Measurements from ENCODE around the gene PARP1.

The PARP1 gene

DNA sequence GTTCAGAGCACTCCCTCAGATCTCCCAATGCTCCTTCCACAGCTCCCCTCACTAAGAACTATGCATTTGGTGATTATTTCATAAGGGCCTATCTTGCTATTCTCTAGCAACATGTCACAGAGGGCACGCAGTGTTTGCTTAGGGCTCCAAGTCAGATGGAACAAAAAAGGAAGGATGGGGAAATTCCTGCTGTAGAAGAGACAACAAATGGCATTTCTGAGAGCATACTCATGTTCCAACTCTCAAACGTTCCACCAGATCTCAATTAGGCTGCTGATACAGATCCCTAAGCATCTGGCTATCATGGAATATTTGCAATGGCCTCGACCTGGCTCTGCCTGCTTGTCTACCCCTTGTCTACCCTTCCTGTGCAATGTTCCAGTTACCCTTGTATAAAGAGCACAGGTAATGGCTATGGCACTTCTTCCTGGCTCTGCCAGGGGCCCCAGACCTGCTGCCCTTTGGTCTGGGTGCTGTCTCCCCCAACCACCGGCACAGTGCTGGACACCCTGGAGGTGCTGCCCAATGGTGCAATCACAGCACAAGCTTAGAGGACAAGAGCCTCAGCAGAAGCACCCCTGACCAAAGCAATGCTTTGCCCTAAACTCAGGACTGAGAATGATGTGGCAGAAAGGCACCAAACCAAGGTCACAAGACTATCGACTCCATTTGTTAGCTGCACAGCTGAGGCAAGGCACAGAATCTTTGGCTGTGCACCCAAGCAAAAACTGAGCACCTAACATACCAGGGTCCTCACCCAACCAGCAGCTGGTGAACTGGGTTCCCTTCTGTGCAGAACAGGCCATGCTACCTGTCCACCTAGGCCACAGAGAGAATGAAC is 3.6 kb downstream of the PARP1 start:
- no peak for DNase-seq

DNA sequence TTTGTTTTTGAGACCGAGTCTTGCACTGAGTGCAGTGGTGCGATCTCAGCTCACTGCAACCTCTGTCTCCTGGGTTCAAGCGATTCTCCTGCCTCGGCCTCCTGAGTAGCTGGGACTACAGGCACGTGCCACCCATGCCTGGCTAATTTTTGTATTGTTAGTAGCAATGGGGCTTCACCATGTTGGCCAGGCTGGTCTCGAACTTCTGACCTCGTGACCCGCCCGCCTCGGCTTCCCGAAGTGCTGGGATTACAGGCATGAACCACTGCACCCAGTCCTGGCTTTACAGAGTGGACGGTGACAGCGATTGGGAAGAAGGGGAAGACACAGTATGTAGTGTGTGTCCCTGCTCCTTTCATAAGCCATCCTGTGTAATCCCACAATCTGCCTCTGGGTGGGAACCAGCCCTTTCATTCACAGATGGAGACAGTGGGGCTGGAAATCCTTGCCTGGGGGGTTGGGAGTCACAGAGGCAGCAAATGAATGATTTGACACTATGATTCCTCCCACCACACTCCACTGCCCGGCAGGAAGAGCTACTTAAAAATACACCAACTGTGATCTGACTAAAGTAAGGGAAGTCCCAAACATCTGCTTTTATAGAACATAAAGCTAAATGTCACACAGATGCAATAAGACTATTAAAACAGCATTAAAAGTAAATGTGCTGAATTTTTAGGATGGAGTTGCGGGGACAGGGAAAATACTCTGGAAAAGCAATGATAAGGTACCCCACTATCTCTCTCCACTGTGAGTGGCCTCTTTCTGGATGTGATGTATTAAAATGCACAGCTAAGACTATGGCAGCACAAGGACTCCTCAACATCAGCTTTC is 4.5 kb downstream of the PARP1 start:
- no peak for DNase-seq

DNA sequence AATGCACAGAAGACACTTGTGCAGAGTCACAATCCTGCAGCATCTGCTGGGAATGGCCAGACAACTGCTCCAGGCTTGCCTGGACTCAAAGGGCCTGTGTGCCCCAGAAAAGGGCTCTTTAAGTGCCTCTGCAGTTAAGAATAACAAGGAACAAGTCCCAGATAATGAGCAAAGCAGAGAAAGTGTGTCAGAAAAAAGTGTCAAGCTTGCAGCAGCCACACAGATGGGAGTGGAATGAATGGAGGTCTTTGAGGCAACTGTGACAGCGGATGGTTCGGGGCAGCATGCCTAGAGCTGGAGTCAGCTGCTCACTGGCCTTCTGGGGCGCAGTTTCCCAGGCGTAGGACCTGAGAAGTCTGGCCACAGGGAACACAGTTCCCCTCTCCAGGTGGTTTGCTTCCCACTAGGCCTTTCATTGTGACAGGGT is 5.1 kb downstream of the PARP1 start:
- DNase-seq, result no peak

DNA sequence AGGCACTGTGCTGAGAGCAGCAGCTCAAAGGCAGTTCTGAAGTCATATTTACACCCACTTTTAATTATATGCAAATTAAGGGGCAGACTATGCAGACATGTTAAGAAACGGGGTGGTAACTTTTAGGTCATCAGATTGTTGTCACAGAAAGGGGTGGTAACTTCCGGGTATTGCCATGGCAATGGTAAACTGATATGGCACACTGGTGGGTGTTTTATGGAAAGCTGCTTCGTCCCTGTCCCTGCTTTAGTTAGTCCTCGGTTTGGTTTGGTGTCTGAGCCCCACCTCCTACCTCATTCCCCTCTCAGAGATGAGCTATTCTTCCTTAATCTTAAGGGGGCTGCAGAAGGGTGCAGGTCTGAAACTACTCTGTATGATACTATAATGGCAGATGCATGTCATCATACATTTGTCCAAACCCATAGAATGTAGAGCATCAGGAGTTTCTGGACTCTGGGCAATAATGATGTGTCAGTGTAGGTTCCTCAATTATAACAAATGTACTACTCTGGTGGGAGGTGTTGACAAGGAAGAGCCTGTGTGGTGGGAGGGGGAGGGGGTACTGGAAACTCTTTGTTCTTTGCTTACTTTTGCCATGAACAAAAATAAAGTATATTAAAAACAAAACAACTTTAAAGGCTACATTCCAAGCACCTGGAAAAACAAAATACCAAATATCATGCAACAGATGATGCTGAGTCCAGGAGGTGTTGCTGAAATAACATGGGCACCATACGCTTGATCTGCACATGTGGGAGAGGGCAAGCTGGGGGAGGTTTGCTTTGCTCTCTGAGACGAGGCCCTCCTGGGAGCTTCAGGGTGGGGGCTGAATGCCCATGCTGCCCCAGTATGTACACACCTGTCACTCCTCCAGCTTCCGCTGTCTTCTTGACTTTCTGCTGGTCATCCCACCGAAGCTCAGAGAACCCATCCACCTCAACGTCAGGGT is 6.3 kb downstream of the PARP1 start:
- no peak for DNase-seq

DNA sequence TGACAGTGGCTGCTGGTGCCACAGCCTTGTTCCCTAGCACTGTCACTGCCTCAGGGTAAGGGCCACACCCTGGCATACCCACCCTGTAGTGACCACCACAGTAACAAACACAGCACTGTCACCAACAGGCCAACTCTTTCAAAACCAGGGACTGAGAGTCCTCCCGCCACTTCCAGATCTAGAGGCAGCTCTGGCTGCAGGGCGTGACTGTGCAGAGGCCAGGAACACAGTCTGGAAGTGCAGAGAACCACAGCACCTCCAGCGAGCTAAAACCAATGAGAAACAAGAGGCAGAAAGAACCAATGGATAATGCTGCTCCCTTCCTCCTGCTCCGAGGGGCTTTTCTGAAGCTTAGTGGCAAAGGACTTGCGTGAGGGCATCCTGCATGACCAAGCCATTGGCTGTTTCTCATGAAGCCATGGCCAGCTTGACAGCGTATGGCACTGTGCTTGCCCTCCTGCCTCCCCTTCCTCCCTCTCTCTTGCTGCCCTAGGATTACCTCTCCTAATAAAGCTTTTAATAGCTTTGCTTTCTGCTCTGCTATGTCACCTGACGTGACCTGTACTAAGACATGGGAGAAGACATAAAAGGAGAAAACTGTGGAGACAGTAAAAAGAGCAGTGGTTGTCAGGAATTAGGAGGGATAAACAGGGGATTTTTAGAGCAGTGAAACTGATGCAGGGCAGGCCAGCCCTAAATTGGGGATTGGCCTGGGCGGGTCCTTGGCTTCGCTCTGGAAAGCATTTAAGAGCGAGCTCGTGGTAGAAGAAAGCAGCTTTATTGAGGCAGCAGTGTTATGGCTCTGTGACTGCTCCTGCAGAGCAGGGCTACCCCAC is 7.2 kb downstream of the PARP1 start:
- no peak for DNase-seq

DNA sequence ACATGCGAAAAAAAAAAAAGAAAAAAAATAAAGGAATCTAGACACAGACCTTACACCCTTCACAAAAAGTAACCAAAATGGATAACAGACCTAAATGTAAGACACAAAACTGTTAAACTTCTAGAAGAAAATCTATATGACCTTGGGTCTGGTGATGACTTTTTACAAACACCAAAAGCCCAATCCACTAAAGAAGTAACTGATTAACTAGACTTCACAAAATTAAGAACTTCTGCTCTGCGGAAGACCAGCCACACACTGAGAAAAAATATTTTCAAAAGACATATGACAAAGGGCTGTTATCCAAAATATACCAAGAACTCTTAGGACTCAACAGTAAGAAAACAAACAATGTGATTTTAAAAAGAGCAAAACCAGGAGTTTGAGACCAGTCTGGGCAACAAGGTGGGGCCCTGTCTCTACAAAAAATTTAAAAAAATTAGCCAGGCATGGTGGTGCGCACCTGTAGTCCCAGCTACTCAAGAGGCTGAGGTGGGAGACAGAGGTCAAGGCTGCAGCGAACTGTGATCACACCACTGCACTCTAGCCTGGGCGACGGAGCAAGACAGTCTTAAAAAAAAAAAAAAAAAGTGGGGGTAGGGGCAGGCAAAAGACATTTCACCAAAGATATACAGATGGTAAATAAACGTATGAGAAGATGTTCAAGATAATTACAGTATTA is 9.8 kb downstream of the PARP1 start:
- DNase-seq, result no peak

DNA sequence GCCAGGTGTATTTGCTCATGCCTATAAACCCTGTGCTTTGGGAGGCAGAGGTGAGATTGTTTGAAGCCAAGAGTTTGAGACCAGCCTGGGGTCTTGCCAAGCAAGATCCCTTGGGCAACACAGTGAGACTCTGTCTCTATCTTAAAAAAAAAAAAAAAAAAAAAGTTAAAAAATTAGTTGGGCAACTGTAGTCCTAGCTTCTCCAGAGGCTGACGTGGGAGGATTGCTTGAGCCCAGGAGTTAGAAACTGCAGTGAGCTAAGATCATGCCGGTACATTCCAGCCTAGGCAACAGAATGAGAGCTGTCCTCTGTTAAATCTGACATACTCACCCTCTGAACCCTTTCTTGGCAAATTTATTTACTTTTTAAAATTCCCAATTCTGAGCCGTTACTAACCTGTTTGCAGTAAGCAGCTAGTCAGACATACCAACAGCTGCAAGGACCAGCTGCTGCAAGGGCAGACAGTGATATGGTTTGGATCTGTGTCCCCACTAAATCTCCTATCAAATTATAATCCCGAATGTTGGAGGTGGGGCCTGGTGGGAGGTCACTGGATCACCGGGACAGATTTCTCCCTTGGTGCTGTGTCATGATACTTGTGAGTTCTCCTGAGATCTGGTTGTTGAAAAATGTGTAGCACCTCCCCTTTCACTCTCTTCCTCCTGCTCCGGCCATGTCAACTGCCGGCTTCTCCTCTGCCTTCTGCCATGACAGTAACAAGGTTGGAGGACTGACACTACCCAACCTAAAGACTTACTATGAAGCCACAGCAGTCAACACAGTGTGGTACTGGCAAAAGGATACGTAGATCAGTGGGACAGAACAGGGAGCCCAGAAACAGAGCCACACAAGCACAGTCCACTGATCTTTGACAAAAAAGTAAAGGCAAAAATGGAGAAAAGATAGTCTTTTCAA is 10.6 kb downstream of the PARP1 start:
- DNase-seq, result no peak

DNA sequence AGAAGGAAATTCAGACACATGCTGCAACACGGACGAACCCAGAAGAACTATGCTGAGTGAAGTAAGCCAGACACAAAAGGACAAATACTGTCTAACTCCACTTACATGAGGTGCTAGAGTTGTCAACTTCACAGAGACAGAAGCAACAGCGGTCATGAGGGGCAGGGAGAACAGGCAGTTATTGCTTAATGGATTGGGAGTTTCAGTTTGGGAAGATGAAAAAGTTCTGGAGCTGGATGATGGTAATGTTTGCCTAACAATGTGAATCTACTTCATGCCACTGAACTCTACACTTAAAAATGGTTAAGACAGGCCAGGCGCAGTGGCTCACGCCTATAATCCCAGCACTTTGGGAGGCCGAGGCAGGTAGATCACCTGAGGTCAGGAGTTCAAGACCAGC is 12.1 kb downstream of the PARP1 start:
- DNase-seq, result no peak

DNA sequence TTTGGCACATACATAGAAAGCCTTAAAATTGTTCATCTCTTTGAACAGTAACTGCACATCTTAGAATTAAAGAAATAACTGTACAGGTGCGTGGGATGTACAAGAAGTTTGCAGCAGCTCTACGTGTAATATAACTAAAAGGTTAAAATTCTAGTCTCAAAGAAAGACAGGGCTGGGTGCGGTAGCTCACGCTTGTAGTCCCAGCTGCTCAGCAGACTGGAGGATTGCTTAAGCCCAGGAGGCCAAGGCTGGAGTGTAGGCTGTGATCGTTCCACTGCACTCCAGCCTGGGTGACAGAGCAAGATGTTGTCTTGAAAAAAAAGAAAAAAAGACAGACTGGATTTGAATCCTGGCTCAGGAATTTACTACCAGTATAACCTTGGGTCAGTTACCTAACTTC is 13.4 kb downstream of the PARP1 start:
- DNase-seq, result no peak

DNA sequence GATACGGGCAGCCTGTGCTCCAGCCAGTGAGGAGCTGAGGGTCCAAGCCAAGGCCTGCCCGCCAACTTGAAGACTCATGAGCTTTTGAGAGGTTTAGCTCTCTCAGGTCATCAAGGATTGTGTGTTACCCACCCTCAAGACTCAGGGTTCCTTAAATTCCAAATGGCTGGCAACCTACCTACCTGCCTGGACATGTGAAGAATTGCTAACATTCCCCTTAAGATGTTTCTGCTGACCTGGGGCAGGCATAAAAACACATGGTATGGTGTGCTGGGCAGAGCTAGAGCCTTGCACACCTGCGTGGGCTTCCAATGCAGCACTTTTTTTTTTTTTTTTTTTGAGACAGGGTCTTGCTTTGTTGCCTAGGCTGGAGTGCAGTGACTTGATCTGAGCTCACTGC is 17.2 kb downstream of the PARP1 start:
- DNase-seq, result no peak

DNA sequence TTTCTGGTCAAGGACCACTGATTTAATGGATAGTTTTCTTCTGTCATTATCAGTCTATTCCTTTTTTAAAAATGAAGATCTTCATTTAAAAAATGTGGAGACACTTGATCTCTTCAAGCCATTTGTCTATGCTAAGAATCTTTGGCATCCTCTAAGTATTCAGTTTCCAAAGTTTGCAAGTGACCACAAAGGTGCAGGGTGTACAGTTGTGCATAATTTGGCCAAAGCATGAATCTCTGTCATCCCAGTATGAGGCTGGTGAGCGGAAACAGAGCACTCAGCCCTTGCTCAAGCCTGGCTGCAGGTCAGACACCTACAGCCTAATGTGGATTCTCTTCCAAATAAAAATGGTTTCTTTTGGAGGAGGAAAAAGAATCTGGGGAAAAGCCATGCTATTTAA is 19.8 kb downstream of the PARP1 start:
- no peak for DNase-seq

DNA sequence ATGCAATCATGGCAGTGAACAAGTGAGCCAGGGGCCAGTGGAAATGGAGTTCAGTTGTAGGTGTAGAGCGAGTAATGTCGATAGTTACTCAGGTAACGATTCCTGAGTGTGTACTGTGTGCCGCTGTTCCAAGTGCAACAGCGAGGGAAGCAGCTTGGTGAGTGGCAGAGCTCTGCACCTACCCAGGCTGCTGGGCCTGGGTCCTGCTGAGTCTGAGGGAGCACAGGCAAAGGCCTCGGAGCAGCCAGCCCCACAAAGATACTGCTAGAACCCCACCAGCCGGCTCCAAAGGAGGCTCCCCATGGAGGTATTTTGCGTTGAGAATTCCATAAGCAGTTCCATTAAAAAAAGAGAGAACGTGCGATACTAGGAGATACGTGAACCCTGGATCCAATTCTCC is 23.2 kb downstream of the PARP1 start:
- DNase-seq, result no peak

DNA sequence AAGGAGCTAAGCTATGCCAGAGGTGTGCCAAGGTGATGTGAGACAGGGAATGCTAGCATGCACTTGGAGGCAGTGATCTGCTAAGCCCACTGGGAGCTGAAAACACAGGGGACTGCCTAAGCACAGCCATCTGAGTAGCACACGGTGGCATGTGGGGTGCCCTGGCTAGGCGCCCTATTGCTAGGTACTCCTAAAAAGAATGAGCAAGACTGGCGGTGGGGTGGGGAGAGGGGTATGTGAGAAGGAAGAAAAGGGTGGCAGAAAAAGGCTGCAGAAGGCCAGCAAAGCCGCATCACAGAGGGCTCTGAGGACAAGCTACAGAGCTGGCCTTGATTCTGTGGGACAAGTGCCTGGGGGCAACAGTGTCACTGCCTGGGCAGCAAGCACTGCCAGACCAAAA is 23.9 kb downstream of the PARP1 start:
- DNase-seq, result no peak

DNA sequence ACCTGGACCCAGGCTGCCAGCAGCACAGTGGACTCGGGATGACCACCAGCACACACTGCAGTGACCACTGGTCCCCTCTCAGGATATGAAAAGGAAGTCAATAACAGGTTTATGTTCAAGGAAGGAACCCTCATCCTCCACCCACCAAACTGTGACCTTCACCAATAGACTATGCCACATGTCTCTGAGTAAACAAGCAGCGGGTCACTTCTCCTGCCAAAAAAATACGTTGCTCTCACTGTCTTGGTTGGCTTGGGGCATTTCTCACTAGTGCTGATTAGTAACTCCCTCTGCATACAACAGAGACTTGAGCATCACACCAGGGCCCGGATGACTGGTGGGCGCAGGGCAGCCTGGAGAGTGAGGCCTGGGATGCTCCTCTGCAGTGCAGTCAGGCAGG is 25.9 kb downstream of the PARP1 start:
- no peak for DNase-seq

DNA sequence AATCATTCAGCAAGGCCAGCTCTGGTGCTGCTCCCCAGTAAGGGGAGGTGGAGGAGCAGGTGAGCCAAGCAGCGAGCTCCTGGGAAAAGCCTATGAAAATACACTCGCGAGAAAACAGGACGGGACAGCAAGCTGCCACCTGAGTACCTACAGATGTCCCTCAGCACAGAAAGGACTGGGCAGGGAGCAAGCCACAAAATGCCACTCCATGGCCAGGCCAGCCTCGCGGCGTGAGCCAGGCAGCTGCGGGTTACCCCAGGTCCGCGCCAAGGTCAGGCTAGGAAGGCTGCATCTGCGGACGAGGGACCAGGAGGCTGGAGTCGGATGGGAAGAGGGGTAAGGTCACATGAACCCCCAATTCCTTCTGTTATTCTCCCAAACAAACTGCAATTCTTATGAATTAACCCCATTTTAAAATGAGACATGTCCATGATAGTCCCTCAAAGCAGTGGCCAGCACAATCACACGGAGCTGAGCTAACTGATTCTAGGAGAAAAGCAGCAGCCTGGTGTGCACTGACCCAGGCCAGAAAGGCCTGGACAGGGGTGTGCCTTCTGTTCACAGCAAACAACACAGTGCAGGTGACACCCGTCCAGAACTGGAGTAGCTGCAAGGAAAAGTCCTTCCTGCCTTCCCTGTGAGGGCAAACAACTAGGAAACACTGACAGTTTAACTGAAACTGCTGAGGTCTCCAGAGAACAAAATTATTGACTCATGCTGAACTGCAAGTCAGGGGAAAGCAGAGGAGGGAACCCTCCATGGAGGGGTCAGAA is 26.5 kb downstream of the PARP1 start:
- DNase-seq, result no peak

DNA sequence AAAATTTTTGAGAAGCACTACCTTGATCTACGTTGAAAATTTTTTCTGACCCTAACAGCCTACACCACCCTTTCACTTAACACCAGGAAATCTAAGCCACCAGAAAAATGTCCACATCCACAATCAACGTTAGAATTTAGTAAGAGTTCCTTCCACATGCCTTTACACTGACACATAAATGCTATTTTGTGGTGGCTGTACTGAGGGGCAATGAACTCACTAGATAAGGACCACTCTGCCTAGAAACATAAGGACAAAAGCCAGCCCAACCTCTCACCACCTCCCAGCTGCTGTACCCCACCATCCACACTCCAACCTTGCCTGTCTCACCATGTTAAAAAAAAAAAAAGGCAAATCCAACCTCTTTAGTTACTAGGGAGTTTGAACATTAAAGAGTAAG is 29.8 kb downstream of the PARP1 start:
- no peak for DNase-seq

DNA sequence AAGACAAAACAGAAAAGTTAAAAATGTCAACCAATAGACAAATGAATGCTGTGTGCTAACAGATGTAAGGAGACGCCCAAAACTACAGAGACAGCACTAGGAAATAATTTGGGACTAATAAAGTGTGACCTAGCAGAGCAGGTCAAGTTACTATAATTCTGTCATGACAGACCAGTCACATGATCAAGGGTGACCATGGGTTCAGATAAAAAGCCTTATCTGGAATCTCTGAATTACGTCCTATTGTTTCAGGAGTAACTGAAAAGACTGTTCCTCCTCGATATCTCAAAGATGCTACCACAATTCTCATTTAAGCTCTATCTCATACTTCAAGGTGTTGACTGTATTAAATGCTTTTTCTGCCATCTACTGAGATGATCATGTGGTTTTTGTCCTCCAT is 31.6 kb downstream of the PARP1 start:
- no peak for DNase-seq

DNA sequence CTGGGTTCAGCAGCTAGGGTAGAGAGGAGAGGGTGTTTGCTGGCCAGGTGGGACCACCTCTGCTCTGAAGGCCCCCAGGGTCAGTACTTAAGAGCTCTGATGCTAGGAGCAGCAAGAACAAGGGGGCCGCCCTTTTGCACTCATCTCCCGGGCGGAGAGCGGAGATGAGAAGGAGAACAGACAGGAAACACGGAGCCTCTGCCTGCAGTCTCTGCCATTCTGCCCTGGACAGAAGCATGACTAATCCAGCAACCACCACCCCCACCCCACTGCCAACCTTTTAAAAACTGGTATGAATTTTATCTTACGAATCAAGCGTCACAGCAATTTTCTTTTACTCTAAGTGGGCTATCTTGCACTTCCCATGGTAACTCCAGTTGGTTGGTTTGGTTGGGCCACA is 34.5 kb downstream of the PARP1 start:
- DNase-seq, result no peak

DNA sequence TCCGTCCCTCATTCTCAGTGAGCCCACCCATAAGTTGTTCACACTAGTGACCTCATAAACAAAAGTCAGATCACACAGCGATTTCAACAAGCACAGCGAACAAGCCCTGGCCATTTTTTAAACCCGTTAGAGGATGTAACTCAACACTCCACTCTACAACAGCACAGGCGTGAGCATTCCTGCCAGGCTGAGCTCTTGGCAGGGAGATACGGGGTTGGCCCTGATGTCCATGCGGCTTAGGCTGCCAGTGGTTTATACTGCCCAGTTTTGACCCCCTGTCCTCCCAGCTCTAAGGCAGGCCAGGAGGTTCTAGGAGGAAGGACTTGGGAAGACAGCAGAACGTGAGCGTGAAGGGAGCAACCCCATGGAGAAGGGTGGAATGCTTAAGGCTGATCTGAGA is 35.0 kb downstream of the PARP1 start:
- DNase-seq, result no peak
